Measurements from ENCODE around the gene RCC1. TPM values are rescaled to one million over a fixed set of nuclear protein-coding genes. Genes with fewer than 3 reads are reported as not detected.
"Not testable (repeated sequence)": the region's sequence is repeated elsewhere in the genome, so short reads cannot be mapped to it uniquely, and the experiment has no call there.

RCC1 gene
- total RNA-seq, 2 experiments from 2014 or later, result 80.7 to 85.3 TPM

- H3K27ac Mint-ChIP-seq, result peak overlapping the region; percentile 97
- DNase-seq, result no peak
- no peaks in the 10 kb centered on the region for H3K9me3 Mint-ChIP-seq (ENCODE audit: insufficient read depth)
- peaks cover 63% of the 10 kb centered on the region for H3K36me3 Mint-ChIP-seq (ENCODE audit: low read depth)
- peaks cover 42% of the 10 kb centered on the region for H3K4me1 Mint-ChIP-seq (ENCODE audit: low read depth)
- CTCF ChIA-PET, result interaction anchor here (1.2 to 1.8 kb wide), 3 partner anchors 91 to 263 kb away, joined by 3 to 5 read pairs (median 3); no protein-coding TSS in a partner anchor
- peak overlapping the region; percentile 97 for H3K4me3 Mint-ChIP-seq
- POLR2A ChIA-PET, result interaction anchor here (0.6 kb wide), 2 partner anchors 70 to 150 kb away, joined by 3 read pairs; no protein-coding TSS in a partner anchor
- no peaks in the 10 kb centered on the region for H3K27me3 Mint-ChIP-seq (ENCODE audit: low read depth)
- no peak for ATAC-seq
Measured at GRCh38 chr1:28512058-28512611, 6.3 kb downstream of the RCC1 start.

GRCh38 chr1:28514445-28514933 lies 8.6 kb downstream of the RCC1 start:
- not testable (repeated sequence) for H3K4me3 Mint-ChIP-seq; ATAC-seq; DNase-seq; H3K9me3 Mint-ChIP-seq (ENCODE audit: insufficient read depth); H3K27me3 Mint-ChIP-seq (ENCODE audit: low read depth)
- Mint-ChIP-seq H3K27ac (peak overlapping the region; percentile 46), H3K4me1 (ENCODE audit: low read depth) (peaks cover 46% of the 10 kb centered on the region), H3K36me3 (ENCODE audit: low read depth) (peaks cover 45% of the 10 kb centered on the region)
- POLR2A ChIA-PET, result interaction anchor here (1.4 kb wide), 1 partner anchor 7 kb away, joined by 4 read pairs; no protein-coding TSS in a partner anchor
- CTCF ChIA-PET, result interaction anchor here (0.6 kb wide), 1 partner anchor 762 kb away, joined by 3 read pairs; no protein-coding TSS in a partner anchor

- Mint-ChIP-seq H3K36me3 (ENCODE audit: low read depth) (peaks cover 36% of the 10 kb centered on the region), H3K9me3 (ENCODE audit: insufficient read depth) (no peaks in the 10 kb centered on the region), H3K4me3 (no peak overlapping the region), H3K27me3 (ENCODE audit: low read depth) (no peaks in the 10 kb centered on the region), H3K27ac (peak overlapping the region; percentile 35), H3K4me1 (ENCODE audit: low read depth) (peaks cover 44% of the 10 kb centered on the region)
- no peak for DNase-seq
- ChIA-PET CTCF (interaction anchor here (1.4 to 3.4 kb wide), 6 partner anchors 9 to 361 kb away, joined by 3 to 27 read pairs (median 8); no protein-coding TSS in a partner anchor), POLR2A (interaction anchor here (0.7 to 1.7 kb wide), 5 partner anchors 9 to 152 kb away, joined by 4 to 8 read pairs (median 6); partner anchors contain the start of genes GMEB1 and RCC1)
- no peak for ATAC-seq
Measured at GRCh38 chr1:28516518-28516956, 10.7 kb downstream of the RCC1 start.

GRCh38 chr1:28517649-28517999 lies 11.8 kb downstream of the RCC1 start:
- H3K9me3 Mint-ChIP-seq (ENCODE audit: insufficient read depth), result no peaks in the 10 kb centered on the region
- DNase-seq (no peak), ATAC-seq (peak; percentile 2)
- H3K36me3 Mint-ChIP-seq (ENCODE audit: low read depth), result peaks cover 37% of the 10 kb centered on the region
- ChIA-PET CTCF (interaction anchor here (1.3 to 3.4 kb wide), 7 partner anchors 10 to 359 kb away, joined by 3 to 27 read pairs (median 8); no protein-coding TSS in a partner anchor), POLR2A (interaction anchor here (0.7 to 1.9 kb wide), 4 partner anchors 8 to 63 kb away, joined by 3 to 20 read pairs (median 5); partner anchors contain the start of gene RCC1)
- H3K4me3 Mint-ChIP-seq, result peak overlapping the region; percentile 84
- H3K4me1 Mint-ChIP-seq (ENCODE audit: low read depth), result peaks cover 41% of the 10 kb centered on the region
- H3K27ac Mint-ChIP-seq, result peak overlapping the region; percentile 53
- no peaks in the 10 kb centered on the region for H3K27me3 Mint-ChIP-seq (ENCODE audit: low read depth)

- H3K27ac Mint-ChIP-seq, result peak overlapping the region; percentile 94
- peaks cover 41% of the 10 kb centered on the region for H3K4me1 Mint-ChIP-seq (ENCODE audit: low read depth)
- H3K4me3 Mint-ChIP-seq, result peak overlapping the region; percentile 92
- DNase-seq, result peak; percentile 91
- peaks cover 36% of the 10 kb centered on the region for H3K36me3 Mint-ChIP-seq (ENCODE audit: low read depth)
- H3K9me3 Mint-ChIP-seq (ENCODE audit: insufficient read depth), result no peaks in the 10 kb centered on the region
- ChIA-PET CTCF (interaction anchor here (0.8 to 3.4 kb wide), 9 partner anchors 10 to 358 kb away, joined by 3 to 27 read pairs (median 5); partner anchors contain the start of gene TRNAU1AP), POLR2A (interaction anchor here (0.6 to 1.9 kb wide), 12 partner anchors 8 to 457 kb away, joined by 3 to 20 read pairs (median 3); partner anchors contain the start of genes GMEB1, RNU11, TAF12 and TRNAU1AP)
- peak; percentile 77 for ATAC-seq
- H3K27me3 Mint-ChIP-seq (ENCODE audit: low read depth), result no peaks in the 10 kb centered on the region
Measured at GRCh38 chr1:28518000-28518744, 12.3 kb downstream of the RCC1 start.

GRCh38 chr1:28518745-28519341 lies 13.0 kb downstream of the RCC1 start:
- CTCF ChIA-PET, result interaction anchor here (0.8 to 3.4 kb wide), 7 partner anchors 10 to 358 kb away, joined by 3 to 27 read pairs (median 5); partner anchors contain the start of gene TRNAU1AP
- peaks cover 36% of the 10 kb centered on the region for H3K36me3 Mint-ChIP-seq (ENCODE audit: low read depth)
- ATAC-seq (peak; percentile 31), DNase-seq (peak; percentile 65)
- H3K9me3 Mint-ChIP-seq (ENCODE audit: insufficient read depth), result no peaks in the 10 kb centered on the region
- H3K27me3 Mint-ChIP-seq (ENCODE audit: low read depth), result no peaks in the 10 kb centered on the region
- H3K4me3 Mint-ChIP-seq, result peak overlapping the region; percentile 92
- POLR2A ChIA-PET, result interaction anchor here (0.6 to 1.9 kb wide), 11 partner anchors 9 to 457 kb away, joined by 3 to 20 read pairs (median 3); partner anchors contain the start of genes GMEB1, RNU11, TAF12 and TRNAU1AP
- peaks cover 47% of the 10 kb centered on the region for H3K4me1 Mint-ChIP-seq (ENCODE audit: low read depth)
- peak overlapping the region; percentile 94 for H3K27ac Mint-ChIP-seq

GRCh38 chr1:28519946-28520725 lies 14.3 kb downstream of the RCC1 start:
- peak overlapping the region; percentile 92 for H3K4me3 Mint-ChIP-seq
- peaks cover 49% of the 10 kb centered on the region for H3K4me1 Mint-ChIP-seq (ENCODE audit: low read depth)

GRCh38 chr1:28520796-28521195 lies 15.0 kb downstream of the RCC1 start:
- ATAC-seq; DNase-seq; CTCF ChIA-PET; H3K27ac Mint-ChIP-seq; H3K4me3 Mint-ChIP-seq; H3K27me3 Mint-ChIP-seq (ENCODE audit: low read depth); H3K9me3 Mint-ChIP-seq (ENCODE audit: insufficient read depth): not testable (repeated sequence)
- POLR2A ChIA-PET, result interaction anchor here (0.6 to 2.0 kb wide), 5 partner anchors 11 to 148 kb away, joined by 3 to 7 read pairs (median 3); partner anchors contain the start of genes GMEB1 and RCC1
- Mint-ChIP-seq H3K4me1 (ENCODE audit: low read depth) (peaks cover 49% of the 10 kb centered on the region), H3K36me3 (ENCODE audit: low read depth) (peaks cover 32% of the 10 kb centered on the region)

More at GRCh38 chr1:28519946-28520725, 14.3 kb downstream of the RCC1 start:
- Mint-ChIP-seq H3K27me3 (ENCODE audit: low read depth) (no peaks in the 10 kb centered on the region), H3K27ac (no peak overlapping the region), H3K36me3 (ENCODE audit: low read depth) (peaks cover 32% of the 10 kb centered on the region), H3K9me3 (ENCODE audit: insufficient read depth) (no peaks in the 10 kb centered on the region)
- DNase-seq (no peak), ATAC-seq (no peak)
- POLR2A ChIA-PET, result interaction anchor here (0.5 to 2.0 kb wide), 6 partner anchors 10 to 148 kb away, joined by 3 to 7 read pairs (median 3); partner anchors contain the start of genes GMEB1 and RCC1
- CTCF ChIA-PET, result no interaction called here

GRCh38 chr1:28521502-28522164 lies 15.8 kb downstream of the RCC1 start:
- no peaks in the 10 kb centered on the region for H3K27me3 Mint-ChIP-seq (ENCODE audit: low read depth)
- ChIA-PET CTCF (no interaction called here), POLR2A (interaction anchor here (1.0 to 2.0 kb wide), 2 partner anchors 12 kb away, joined by 3 to 7 read pairs; no protein-coding TSS in a partner anchor)
- no peak for DNase-seq
- no peak for ATAC-seq
- peaks cover 34% of the 10 kb centered on the region for H3K36me3 Mint-ChIP-seq (ENCODE audit: low read depth)
- no peak overlapping the region for H3K4me3 Mint-ChIP-seq
- H3K27ac Mint-ChIP-seq, result peak overlapping the region; percentile 1
- H3K9me3 Mint-ChIP-seq (ENCODE audit: insufficient read depth), result no peaks in the 10 kb centered on the region
- H3K4me1 Mint-ChIP-seq (ENCODE audit: low read depth), result peaks cover 49% of the 10 kb centered on the region

- Mint-ChIP-seq H3K4me1 (ENCODE audit: low read depth) (peaks cover 46% of the 10 kb centered on the region), H3K36me3 (ENCODE audit: low read depth) (peaks cover 34% of the 10 kb centered on the region)
- POLR2A ChIA-PET, result interaction anchor here (0.6 to 1.0 kb wide), 2 partner anchors 13 to 464 kb away, joined by 3 read pairs; no protein-coding TSS in a partner anchor
- H3K9me3 Mint-ChIP-seq (ENCODE audit: insufficient read depth); DNase-seq; H3K27ac Mint-ChIP-seq; H3K4me3 Mint-ChIP-seq; ATAC-seq; H3K27me3 Mint-ChIP-seq (ENCODE audit: low read depth); CTCF ChIA-PET: not testable (repeated sequence)
Measured at GRCh38 chr1:28522537-28522936, 16.7 kb downstream of the RCC1 start.

Data from activated CD8-positive, alpha-beta T cell treated with anti-CD3 and anti-CD28 coated beads, Interleukin-2, amount 10 ng/mL, durations not matched to agents 7 days and 5 days (primary cell).